H1 (cell line): ENCODE measurements around the gene BRK1.
"Not testable (repeated sequence)": the region's sequence is repeated elsewhere in the genome, so short reads cannot be mapped to it uniquely, and the experiment has no call there.

ENCODE experiments used
- HDAC2 ChIP-seq, 2 experiments: fragments of 300-600 bp in 1 of 2; sonication (generic) in 1 of 2; IDR thresholded peaks; 2 replicates each; pipeline ENCODE4 v1.6.1; 2011 to 2012; ENCODE audit warnings: low read depth in 2 of 2, low read length in 2 of 2, mild to moderate bottlenecking in 2 of 2, moderate library complexity in 2 of 2, borderline replicate concordance in 1 of 2, inconsistent platforms in 1 of 2
- POLR2A ChIP-seq, 2 experiments: IDR thresholded peaks; 1 replicate in 1 of 2; 2 replicates in 1 of 2; pipeline ENCODE4 v1.6.1; 2011; ENCODE audit warnings: low read depth in 2 of 2, low read length in 2 of 2, mild to moderate bottlenecking in 2 of 2; ENCODE audit errors: control extremely low read depth in 1 of 2

- not testable (repeated sequence) for TF ChIP-seq HDAC2 (IDR thresholded peaks at IDR 0.05; ENCODE audit: borderline replicate concordance in 1 of 2, low read depth in 2 of 2, low read length in 2 of 2); POLR2A (IDR thresholded peaks at IDR 0.05; ENCODE audit: control extremely low read depth in 1 of 2, low read depth in 2 of 2, low read length in 2 of 2)
These were observed 48.7 kb downstream of the BRK1 start for GRCh38 chr3:10164201-10164545.
